Superior temporal gyrus (tissue), 1 donor: ENCODE results near the gene MACROD1.

Source experiments
- DNase-seq: peaks from one replicate; pipeline ENCODE4 v3.0.0-alpha.2; 2016; ENCODE audit errors: extremely low spot score

Gene MACROD1

GRCh38 chr11:64036087-64037026 is 129.6 kb downstream of the MACROD1 start:
- DNase-seq = no peak

- no peak for DNase-seq
Observed at GRCh38 chr11:64035576-64035975, 130.3 kb downstream of the MACROD1 start, which contains the start of gene FLRT1. Gene FLRT1 (plus strand): TSS chr11:64035931. CDS start chr11:64116268, 80,337 bp downstream.

- no peak for DNase-seq
Observed at GRCh38 chr11:64035081-64035524, 130.8 kb downstream of the MACROD1 start.

- no peak for DNase-seq
Observed at GRCh38 chr11:64034411-64034811, 131.5 kb downstream of the MACROD1 start.

DNA sequence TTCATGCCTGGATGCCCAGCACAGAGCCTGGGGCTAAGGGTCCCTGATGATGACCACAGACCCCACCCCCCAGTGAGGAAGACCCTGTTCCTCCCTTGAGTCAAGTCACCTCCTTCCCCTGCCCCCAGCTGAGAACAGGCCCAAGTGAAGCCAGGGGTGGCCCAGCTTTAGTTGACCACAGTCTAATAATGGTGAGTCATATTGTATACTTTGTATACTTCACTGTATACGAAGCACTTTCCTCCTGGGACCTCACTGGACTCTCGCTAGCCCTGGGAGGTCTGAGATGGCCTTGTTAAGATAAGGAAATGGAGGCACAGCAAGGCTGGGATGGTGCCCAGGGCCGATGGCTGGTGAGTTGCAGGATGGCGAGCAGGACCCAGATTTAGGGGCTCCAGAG is 133.9 kb downstream of the MACROD1 start:
- no peak for DNase-seq

- no peak for DNase-seq
Observed at GRCh38 chr11:64031001-64031400, 134.9 kb downstream of the MACROD1 start.

GRCh38 chr11:64029773-64030172 is 136.1 kb downstream of the MACROD1 start:
- no peak for DNase-seq

GRCh38 chr11:64028398-64029115 is 137.4 kb downstream of the MACROD1 start:
- DNase-seq = no peak

DNA sequence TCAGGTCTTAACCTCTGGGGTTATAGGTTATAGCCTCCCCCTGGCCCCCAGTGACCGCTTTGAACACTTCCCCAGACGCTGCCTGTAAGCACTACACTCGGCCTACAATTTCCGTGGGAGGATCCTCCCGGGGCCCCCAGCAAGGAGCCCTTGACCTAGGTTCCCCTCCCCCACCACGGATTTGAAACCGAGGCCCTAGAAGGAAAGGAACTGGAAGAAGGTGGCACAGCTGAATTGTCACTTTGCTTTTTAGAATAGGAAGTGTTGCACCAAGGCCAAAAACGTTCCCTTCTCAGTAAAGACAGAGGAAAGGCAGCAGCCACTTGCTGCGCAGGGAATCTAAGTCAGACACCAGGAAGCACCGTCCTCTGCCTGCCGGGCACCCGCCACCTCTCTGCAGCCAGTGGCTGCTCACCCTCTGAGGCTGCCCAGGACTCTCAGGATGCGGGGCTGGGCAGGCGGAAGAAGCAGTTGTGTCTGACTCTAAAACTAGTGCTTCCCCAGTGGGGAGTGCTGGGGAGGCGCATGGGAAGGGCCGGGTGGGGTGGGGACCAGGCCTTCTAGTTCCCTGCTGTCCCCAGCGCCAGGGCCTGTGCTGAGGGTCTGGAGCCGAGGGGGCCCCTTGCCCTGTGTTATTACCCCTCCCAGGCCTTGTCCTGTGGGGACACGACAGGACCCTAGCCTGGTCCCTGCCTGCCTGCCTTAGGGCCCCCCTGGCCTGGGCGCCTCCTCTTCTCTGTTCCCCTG is 138.1 kb downstream of the MACROD1 start:
- no peak for DNase-seq

GRCh38 chr11:64026575-64027205 is 139.2 kb downstream of the MACROD1 start:
- DNase-seq = no peak

DNA sequence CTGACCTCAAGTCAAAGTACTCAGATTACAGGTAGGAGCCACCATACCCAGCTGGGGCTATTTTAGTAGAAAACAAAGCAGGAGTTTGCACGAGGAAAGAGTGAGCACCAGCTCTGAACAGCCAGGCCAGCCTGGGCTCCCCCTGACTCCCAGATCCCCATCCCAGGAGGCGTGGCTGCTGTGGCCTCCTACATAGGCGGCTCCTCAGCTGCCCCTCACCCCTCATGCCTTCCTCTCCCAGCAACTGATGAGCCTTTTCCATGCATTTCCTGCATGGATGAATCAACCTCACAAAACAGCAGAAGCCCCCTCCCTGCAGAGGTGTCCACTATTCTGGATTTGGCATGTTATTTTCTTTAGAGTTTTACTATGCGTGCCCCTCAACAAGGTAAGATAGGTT is 140.7 kb downstream of the MACROD1 start:
- no peak for DNase-seq

GRCh38 chr11:64023712-64024710 is 141.9 kb downstream of the MACROD1 start:
- DNase-seq = no peak

DNA sequence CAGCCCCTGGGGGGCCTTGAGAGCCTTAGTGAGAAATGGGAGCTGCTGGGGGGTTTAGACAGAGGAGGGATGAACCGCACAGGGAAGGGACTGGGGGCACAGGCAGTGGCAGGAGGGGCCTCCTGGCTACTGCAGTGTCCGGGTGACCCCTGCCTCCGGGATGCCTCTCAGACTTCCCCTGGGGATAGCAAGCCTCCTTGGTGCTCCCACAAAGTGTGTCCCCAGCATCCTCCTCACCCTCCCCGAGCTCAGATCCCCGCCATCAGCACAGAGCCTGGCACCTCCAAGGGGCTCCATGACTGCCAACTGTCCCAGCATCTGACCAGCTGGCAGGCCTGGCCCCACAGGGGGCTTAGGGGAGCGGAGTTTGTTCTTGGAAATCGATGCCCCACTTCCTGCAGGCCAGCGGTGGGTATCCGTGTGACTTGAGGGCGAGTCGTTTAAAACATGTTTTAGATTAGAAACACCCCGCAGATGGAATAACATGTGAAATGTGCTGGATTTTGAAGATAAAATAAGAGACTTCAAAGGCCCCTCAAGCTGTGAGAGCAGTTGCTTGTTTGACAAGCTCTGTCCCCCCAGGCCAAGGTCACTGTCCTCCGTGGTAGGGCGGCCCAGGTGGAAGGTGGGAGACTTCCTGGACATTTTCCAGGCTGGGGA is 143.7 kb downstream of the MACROD1 start:
- DNase-seq = no peak

DNA sequence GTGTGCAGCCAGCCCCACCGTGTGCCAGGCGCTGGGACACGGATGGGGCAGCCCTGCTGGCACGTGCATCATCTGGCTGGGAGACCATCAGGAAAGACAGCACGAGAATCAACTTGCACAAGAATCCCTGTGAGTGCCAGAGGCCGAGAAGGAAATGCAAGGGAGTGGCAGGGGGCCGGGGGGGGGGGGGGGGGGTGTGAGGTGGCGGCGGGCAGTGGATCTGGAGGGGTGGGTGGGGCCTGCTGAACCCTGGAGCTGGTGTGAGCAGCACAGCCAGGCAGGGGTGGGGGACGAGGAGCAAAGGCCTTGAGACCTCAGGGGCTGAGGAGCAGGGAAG is 144.2 kb downstream of the MACROD1 start:
- DNase-seq = no peak

- DNase-seq = no peak
Observed at GRCh38 chr11:64020976-64021756, 144.7 kb downstream of the MACROD1 start.

DNA sequence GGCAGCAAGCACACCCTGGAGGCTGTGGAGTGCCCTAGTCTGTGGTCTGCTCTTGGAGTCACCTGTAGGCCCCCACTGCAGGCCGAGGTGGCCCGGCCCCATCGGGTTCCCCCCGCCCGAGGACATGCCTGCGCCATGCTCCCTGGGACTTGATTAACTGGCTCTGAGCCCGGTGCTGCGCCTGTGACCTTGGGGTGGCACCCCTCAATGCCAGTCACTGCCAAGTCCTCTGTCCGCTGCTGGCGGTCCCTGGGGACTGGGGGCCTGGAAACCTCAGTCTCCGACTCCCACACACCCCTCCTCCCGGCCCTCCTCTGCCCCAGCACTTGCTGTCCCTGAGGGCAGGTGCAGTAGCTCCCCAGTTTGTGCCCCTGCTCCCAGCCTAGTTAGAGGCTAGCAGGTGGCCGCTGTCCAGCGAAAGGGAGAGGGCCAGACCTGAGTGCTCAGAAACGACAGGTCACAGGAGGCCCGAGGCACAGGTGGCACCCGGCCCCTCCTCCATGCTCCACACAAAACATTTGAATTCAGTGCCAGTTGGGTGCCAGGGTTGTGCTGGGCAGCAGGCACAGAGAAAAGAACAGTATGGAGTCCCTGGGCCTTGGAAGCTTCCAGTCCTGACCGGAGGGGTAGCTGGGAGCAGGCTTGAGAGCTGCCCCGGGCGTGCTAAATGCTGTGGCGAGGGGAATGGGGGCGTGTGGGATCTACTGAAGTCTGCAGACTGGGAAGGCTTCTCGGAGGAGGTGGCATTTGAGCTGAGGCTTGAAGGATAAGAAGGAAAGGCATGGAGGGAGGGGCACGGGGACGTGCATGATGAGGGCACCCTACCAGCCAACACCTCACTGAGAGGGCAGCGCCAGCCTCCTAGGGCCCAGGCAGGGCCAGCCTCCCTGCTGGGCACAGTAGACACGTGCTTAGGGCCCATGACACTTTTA is 146.5 kb downstream of the MACROD1 start:
- DNase-seq = no peak

GRCh38 chr11:64018310-64018709 is 147.6 kb downstream of the MACROD1 start:
- DNase-seq = no peak

GRCh38 chr11:64017945-64018224 is 148.0 kb downstream of the MACROD1 start:
- DNase-seq = no peak
